GM19099 (cell line): Measurements from ENCODE around the gene TMEM79.

Source experiments
- POLR2A ChIP-seq: IDR thresholded peaks from 3 replicates; pipeline ENCODE4 v1.6.1; 2011; ENCODE audit warnings: low read depth; ENCODE audit not compliant: insufficient read length; ENCODE audit errors: extremely low read depth

The TMEM79 gene

DNA sequence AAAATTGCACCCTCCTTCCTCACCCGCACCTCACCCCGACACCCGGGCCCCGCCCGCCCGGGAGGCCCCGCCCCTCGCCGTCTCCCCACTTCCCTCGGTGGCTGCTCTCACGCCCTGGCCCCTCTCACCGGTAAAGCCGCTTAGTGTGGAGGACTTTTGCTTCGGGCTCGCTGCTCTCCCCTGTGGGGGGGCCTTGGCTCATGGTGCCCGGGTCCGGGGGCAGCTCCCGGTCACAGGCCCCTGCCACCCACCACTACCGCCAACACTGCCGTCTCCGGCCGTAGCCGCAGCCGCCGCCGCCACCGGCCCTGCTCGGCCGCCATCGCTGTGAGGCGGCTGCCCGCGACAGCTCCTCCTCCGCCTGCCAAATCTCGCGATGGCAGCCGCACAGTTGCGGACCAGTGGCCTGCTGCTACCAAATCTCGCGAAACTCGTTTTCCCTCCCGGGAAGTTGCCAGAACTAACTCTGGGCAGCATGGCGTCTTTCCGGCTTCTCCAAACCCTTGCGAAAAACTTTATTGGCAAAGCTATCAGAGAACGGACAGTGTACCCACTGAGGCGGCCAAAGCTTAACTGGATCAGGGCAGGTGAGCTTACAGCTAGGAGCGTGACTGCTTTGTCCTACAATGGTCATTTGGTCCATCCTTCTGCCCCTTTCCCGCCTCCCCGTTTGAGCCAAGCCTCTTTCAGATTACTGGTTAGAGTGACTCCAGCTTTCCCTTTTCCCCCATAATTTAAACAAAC is 1.5 kb upstream of the TMEM79 start, which contains the start of gene SMG5:
Gene SMG5, minus strand, starts transcription at position 347 of the 744 bp plus-strand sequence. Its CDS starts 145 bp downstream, at position 202.
- peak; percentile 99 for TF ChIP-seq POLR2A

DNA sequence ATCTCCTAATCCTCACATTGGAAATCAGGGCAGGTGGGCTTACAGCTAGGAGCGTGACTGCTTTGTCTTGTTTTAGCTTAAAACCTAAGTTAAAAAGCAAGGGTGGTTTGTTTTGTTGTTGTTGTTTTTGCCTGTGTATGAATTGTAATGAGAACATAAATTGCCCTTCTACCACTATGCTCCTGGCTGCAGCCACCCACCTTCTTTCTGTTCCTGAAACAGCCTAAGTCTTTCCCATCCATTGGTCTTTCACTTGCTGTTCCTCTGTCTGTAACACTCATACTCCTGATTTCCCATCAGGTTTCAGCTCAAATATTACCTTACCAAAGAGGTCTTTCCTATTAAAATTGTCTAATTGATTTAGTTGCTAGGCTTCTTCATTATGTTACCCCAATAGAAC is 604 bp upstream of the TMEM79 start:
- no peak for TF ChIP-seq POLR2A

DNA sequence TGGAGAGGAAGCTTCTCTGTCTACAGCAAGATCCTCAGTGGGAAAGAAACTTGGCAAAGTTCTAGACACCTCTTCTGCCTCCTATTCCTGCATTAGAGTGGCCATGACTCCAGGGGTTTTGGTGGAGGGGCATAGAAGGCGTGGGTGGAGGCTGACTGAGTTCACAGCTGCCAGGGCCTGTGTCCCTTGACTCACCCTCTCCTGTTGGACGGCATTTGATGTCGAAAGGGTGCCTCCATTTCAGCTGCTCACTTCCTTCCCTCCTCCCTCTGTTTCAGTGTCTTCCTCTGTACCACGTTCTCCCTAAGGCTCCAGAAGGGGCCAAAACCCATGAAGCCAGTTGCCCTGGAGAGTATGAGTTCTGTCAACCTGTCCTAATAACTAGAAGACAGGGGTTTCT is 632 bp downstream of the TMEM79 start:
- TF ChIP-seq POLR2A: no peak

DNA sequence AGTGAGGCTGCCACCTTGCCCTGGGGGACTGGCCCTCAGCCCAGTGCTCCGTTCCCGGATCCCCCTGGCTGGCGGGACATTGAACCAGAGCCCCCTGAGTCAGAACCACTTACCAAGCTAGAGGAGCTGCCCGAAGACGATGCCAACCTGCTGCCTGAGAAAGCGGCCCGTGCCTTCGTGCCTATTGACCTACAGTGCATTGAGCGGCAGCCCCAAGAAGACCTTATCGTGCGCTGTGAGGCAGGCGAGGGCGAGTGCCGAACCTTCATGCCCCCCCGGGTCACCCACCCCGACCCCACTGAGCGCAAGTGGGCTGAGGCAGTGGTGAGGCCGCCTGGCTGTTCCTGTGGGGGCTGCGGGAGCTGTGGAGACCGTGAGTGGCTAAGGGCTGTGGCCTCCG is 1.3 kb downstream of the TMEM79 start:
- TF ChIP-seq POLR2A: no peak

DNA sequence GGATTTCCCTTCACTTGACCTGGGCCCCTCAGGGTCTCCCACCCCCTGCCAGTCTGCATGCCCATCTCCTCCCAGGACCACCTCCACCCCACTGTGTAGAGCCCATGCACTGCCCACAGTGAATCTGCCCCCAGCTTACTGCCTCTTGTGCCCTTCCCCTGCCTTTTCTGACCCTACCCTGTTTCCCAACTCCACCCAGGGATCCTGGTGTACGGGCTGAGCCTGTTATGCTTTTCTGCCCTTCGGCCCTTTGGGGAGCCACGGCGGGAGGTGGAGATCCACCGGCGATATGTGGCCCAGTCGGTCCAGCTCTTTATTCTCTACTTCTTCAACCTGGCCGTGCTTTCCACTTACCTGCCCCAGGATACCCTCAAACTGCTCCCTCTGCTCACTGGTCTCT is 1.9 kb downstream of the TMEM79 start:
- TF ChIP-seq POLR2A: no peak

DNA sequence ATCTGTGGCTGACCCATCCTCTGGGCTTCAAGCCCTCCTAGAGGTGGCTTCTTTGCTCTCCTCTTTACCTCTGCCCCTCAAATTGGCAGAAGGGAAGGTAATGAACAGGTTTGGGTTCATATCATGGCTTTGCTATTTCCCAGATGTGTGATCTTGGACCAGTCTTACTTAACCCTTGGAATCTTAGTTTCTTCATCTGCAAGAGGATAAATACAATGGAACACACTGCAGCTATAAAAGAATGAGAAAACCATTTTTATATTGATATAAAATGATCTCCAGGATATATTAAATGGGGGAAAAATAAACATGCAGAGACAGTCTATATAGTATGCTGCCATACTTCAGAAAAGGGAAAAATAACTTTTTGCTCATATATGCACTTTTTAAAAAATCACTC is 5.7 kb downstream of the TMEM79 start:
- no peak for TF ChIP-seq POLR2A

DNA sequence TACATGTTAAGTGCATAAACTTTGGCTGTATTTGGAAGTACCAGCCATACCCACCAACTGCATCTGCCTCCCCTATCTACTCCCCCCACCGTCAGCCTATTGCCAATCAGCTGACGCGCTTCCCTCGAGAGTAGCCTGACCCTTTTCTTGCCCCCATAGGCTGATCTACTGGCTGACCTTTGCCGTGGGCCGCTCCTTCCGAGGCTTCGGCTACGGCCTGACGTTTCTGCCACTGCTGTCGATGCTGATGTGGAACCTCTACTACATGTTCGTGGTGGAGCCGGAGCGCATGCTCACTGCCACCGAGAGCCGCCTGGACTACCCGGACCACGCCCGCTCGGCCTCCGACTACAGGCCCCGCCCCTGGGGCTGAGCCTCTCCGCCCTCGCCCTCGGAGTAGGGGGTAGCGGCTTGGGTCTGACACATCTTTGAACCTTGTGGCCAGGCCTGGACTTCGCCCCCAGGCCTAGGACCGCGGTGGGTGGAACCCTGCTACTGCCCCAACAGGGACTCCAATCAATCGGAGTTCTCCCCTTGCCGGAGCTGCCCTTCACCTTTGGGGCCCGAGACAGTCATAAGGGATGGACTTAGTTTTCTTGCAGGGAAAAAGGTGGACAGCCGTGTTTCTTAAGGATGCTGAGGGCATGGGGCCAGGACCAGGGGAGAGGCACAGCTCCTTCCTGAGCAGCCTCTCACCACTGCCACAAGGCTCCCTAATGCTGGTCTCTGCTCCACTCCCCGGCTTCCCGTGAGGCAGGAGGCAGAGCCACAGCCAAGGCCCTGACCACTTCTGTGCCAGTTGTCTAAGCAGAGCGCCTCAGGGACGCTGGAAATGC is 7.3 kb downstream of the TMEM79 start:
- no peak for TF ChIP-seq POLR2A

DNA sequence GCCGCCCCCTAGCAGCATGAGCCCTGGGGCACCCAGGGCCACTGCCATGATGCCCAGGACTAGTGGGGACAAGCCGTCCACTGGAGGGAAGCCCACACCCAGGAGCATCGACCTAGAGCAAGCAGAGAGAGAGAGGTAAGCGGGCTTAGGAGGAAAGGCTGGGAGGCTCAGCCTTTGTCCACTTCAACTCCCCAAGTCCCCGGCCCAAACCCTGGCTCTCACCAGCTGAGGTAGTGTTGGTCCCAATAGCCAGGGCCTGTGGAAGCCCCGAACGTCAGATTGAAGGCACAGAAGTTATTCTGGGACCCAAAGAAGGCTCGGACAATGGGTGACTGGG is 8.9 kb downstream of the TMEM79 start:
- no peak for TF ChIP-seq POLR2A

DNA sequence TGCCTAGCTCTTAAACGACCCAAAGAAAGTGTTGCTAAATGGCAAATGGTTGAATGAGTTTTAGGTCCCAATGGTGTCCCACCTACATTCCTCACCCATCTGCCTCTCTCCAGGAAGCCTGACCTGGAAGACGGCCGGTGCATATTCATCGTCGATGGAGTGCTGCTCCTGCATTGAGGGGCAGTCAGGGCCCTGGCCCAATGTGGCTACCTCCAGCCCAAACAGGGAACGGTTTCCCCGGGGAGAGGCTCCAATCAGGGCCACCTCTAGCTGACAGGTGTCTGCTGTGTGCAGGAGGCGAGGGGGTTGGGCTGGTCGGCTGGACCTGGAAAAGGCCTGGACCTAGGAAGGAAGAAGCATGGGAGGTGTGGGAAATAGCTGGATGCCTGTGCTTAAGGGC is 9.8 kb downstream of the TMEM79 start:
- TF ChIP-seq POLR2A: no peak

DNA sequence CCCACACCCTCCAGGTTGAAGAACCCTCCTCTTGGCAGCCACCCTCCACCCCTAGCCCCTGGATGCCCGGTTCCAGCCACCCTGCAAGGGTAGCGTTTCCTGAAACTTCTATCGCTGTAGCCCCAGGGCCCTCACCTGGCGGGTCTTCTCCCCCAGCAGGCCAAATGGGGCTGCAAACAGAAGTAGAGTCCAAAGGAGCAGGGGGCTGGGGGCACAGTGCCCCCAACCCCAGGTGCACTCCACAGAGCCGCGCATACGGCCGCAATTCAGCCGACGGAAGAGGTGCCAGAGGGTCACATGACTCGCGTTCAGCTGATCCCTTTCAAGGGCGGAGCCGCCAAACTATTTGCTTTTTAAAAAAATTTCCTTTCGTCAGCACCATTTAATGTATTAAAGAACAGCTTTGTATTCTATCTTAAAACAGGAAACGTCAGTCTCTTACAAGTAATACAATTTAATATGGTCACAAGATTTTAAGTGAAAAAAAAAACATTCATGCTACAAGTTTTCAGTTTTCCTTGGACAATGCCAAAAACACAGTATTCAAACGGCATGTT is 11.3 kb downstream of the TMEM79 start, which contains the start of gene GLMP:
Gene GLMP, minus strand, starts transcription at position 289 of the 557 bp plus-strand sequence. Its CDS starts 34 bp downstream, at position 255.
- TF ChIP-seq POLR2A: peak; percentile 67

DNA sequence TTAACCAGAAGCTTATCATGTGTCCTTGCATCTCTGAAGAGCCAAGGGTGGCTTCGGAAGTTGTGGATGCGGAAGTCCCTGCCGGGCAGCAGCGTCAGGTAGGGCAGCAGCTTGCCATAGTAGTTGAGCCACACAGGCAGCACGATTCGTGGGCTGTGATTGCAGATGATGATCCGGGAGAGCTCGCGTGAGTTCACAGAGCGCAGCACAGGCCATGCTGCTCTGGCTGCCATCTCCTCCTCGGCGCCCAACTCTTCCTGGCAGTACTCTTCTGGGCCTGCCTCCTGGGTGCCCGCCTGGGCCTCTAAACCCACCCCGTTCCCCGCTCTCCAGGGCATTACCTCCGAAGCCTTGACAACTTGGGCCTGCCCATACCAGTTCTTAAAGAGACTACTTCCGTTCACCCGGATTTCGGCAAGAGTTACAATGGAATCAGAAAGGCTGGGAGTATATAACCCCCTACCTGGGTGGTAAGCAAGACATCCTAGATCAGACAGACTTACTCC is 14.8 kb downstream of the TMEM79 start, which contains the start of gene VHLL:
Gene VHLL, minus strand, starts transcription at position 456 of the 506 bp plus-strand sequence. Its CDS starts 118 bp downstream, at position 338.
- no peak for TF ChIP-seq POLR2A

DNA sequence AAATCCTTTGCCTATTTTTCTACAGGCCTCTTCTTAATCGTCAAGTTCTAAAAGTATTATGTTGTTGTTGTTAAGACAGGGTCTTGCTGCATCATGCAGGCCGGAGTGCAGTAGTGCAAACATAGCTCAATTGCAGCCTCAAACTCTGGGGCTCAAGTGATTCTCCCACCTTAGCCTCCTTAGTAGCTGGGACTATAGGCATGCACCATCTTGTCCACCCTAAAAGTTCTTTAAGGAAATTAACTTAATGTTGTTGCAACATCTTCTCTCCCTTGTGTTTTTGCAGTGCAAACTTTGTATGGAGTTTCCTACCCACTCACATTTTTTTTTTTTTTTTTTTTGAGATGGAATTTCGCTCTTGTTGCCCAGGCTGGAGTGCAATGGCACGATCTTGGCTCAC is 19.1 kb downstream of the TMEM79 start:
- no peak for TF ChIP-seq POLR2A

DNA sequence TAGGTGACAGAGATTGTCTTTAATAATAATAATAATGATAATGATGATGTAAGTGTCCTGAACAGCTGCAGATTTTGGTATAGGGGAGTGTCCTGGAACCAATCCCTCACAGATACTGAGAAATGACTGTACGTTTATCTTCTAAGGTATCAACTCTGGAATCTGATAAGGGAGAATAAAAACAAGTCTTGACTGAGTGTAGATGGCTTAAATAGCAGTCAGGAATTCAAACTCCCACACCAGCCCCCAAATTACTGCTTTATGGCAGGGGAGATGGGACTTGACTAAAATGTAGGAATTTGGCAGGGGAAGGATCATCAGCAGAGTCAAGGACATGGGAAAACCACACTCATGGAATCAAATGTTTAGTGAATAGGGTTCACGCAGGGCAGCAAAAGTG is 21.1 kb downstream of the TMEM79 start:
- no peak for TF ChIP-seq POLR2A

DNA sequence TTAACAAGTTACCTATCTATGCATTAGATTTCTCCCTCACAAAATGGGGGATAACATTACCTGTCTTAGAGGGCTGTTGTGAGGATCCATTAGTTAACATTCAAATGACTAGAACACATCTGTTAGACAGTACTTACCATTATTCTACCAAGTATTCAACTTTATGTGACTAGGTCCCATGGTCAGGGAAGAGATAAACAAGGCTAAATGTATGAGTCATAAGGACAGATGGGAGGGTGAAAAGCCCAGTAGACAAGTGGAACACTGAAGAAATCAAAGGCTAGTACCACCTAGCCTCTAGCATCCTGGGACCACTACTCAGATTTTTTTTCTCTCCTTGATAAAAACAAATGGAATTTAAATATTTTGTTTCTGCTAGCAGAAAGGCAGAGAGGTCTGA is 24.0 kb downstream of the TMEM79 start:
- TF ChIP-seq POLR2A: no peak

DNA sequence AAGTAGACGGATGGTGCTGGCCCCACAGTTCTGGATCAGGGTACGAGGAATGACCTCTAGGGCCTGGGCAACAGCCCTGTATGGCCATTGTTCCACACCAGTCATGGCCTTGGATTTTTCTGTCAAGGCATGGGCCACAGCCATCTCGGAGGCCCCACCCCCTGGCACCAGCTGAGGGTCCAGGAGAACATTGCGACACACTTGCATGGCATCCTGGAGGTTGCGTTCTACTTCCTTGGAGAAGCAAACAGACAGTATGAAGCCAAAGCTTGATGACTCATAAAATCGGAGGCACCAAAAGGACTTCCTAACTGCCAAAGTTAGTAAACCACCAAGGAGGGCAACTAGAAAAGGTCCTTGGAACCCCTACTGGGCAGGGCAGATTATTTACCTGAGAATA is 26.8 kb downstream of the TMEM79 start:
- no peak for TF ChIP-seq POLR2A
